GM19397 (cell line): ENCODE measurements around the gene PTPN4.

ENCODE experiments used
- ATAC-seq: cut with Tn5 transposase; IDR thresholded peaks from one replicate; pipeline ENCODE4 v1.9.1; 2021; ENCODE audit warnings: mild to moderate bottlenecking, moderate library complexity; ENCODE audit not compliant: unreplicated experiment

Gene PTPN4

DNA sequence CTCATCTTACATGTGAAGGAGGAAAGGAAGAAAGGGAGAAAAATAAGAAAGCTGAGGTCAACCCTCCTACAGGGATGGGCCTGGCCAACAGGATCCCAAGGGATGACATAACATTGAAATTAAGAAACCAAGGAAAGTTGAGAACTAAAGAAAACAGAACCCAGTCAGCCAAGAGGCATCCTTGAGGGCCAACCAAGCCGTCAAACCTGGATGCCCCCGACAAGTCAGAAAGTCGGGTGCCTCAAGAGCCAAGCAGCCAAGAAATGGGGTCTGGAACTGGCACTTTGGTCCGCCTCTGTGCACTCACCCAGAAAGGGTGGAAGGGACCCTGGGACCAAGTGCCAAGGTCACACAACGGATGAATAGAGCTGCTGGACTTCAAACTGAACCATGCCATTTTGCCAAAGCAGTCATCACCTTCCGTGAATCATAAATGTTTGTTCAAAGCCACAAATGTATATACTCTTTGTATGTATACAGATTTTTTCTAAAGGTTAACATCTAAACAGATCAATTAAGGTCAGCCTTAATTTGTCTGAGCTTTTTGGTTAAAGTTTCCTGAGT lies 27.0 kb upstream of the PTPN4 start:
- no peak for ATAC-seq

- ATAC-seq: no peak
These were observed 25.7 kb upstream of the PTPN4 start for GRCh38 chr2:119734047-119734446.

- ATAC-seq: no peak
These were observed 24.2 kb upstream of the PTPN4 start for GRCh38 chr2:119735565-119735964.

DNA sequence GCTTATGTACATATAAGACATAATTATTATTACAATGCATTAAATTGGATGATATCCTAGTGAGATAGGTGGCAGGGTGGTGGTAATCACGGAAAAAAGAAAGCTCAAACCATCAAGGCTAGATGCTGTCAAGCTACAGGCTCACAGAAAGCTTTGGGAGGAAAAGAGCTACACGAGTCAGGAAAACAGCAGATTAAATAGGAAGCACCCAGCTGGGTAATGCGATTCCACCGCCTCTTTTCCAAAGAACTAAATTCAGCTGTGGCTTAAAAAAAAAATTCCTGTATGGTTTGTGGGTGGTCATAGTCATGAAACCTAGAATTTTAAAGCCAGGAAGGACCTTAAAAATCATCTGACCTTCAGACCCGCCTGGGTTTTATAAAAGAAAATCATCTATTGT lies 23.7 kb upstream of the PTPN4 start:
- ATAC-seq: no peak

- no peak for ATAC-seq
These were observed 20.0 kb upstream of the PTPN4 start for GRCh38 chr2:119739580-119740255.

DNA sequence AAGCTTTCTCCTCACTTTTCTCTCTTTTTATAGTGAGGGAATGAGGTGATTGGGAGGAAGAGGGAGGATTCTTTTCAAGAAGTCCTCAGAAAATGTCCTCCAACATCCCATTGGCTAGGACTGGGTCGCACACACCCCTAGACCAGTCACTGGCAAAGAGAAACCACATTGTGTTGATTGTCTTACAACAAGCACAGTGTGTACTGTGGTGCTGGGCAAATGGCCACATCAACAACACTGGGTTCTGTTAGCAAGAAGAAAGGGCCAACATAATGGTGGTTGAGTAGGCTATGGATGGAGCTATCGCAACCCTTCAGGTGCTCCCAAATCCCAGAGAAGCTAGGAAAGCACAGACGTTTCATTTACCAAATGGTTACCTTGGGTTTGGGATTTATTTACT lies 18.7 kb upstream of the PTPN4 start:
- ATAC-seq: no peak

GRCh38 chr2:119741868-119742267 lies 17.9 kb upstream of the PTPN4 start:
- no peak for ATAC-seq

DNA sequence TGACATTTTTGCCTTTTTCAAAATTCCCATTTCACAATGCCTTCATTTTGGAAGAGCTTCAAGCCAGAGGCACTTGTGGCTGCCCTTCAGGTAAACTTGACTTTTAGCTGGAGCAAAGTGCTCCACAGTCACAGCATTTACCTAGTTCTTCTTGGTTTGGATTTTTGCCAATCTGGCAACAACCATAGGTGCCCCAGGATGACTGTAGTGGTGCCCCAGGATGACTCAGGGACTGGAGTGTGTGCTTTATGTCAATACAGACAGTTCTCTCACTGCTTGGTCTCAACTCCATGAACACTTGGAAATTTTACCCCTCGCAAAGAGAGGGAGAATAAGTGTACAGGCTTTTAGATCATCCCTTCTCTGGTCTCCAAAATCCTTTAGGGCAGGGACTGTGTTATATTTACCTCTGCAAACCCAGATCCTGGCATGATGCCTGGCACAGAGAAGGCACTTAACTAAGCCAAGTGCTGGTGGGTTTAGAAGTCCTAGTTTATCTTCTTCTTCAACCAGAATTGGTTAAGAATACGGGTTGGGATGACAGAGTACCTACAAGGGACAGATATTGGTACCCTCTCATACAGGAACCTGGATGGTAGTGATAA lies 15.3 kb upstream of the PTPN4 start:
- ATAC-seq: no peak

DNA sequence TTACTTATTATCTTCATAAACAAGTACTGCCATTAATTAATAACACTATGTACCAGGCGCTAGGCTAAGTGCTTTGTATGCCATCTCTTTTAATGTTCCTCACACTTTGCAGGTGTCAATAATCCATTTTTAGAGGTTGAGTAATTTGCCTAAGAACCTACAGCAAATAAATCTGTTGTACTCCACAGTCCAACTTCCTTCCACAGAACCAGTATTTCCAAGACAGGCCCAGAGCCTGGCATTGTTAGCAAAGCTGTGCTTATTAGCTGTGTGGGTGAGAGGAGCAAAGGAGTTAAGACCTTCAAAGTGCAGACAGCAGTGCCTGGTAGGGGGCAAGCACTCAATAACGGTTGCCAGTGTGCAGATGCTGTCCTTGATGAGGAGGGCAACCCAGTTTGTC lies 14.2 kb upstream of the PTPN4 start:
- no peak for ATAC-seq

DNA sequence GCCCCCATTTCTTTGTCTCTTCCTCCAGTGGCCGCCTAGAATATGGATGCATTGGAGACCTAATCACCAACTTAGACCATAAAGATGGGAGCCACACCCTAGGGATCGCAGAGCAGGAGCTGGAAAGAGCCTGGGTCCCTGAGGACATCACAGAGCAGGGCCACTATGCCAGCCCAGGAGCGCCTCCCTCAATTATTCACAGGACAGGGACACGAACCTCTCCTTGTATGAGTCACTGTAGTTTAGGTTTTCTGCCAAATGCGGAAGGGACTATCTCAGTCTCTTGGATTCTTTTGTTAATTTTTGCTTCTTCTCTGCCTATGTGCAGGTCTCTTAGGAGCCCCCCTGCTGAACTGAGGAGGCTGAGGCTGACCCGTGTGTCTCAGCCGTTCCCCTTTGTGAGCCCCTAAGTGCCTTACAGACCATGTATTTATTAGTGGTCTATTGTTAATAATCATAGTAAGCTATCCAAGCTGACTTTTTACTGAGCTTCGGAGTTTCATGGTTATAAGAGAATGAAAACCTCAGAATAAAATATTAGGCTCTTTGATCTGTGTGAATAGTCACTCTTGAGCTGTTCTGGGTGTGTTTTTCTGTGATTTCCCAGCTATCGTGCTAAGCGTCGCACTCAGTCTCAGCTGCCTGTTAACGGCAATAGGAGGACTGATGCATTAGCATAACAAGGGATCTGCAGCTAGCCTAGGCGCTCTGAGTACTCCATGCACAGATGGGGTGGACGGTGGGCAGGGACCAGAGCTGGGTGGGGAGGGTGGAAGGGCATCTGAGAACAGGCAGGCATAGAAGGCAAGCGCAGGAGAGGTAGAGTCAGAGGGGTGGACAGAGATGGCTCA lies 12.7 kb upstream of the PTPN4 start:
- no peak for ATAC-seq

- no peak for ATAC-seq
These were observed 11.6 kb upstream of the PTPN4 start for GRCh38 chr2:119748135-119748534.

DNA sequence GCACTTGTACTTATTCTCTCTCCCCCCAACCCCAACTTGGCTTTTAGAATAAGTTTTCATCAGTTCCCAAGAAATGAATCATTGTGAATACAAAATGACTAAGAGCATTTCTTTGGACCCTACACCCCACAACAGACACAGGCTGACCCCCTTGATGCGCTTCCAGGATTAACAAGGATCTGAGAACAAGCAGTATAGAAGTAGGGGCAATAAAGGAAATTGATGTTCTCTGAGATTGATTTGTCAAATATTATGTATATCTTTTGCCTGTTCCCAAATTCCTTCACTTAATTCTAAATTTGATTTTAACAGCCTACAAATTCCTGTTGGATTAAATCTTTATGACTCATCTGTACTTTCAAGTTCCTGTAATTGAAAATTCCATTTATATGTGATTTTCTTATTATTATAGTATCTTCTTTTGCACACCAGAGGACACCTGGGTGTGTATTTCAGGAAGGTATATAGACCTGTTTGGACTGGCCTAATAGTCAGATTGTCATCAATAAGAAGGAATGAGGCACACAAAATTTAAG lies 10.2 kb upstream of the PTPN4 start:
- no peak for ATAC-seq

DNA sequence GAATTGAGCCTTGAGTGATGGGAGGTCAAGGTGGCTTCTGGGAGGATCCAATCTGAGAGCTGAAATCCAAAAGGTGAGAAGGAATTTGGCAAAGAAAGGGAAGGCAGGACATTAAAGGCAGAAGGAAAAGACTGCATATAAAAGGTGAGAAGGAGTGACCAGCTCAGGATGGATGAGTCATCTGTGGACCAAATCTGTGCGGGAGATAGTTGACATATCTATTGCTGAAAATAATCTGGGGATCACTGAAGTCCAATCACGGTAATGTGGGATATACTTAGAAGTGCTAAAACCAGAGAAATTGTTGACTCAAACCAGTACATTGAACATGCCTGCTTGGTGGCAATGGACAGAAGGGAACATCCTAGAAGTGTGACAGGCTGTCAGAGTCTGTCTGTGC lies 8.0 kb upstream of the PTPN4 start:
- no peak for ATAC-seq

- ATAC-seq: peak; percentile 72
These were observed 6.4 kb upstream of the PTPN4 start for GRCh38 chr2:119753041-119753929.

DNA sequence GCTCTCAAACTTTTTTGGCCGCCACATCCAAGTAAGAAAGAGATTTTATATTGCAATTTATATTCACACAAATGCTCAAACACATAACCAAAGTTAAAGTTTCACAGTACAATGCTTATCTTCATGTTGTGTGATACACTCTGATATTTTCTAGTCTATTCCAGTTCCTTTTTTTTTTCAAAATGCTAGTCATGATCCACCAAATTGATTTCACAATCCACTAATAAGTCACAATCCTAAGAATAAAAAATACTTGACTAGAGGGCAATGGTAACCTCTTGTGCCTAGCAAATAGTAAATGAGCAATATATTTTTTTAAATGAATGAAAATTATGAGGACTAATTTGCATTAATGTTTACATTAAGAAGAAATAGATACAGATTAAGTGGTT lies 5.8 kb upstream of the PTPN4 start:
- ATAC-seq: no peak

GRCh38 chr2:119755906-119756305 lies 3.8 kb upstream of the PTPN4 start:
- no peak for ATAC-seq

DNA sequence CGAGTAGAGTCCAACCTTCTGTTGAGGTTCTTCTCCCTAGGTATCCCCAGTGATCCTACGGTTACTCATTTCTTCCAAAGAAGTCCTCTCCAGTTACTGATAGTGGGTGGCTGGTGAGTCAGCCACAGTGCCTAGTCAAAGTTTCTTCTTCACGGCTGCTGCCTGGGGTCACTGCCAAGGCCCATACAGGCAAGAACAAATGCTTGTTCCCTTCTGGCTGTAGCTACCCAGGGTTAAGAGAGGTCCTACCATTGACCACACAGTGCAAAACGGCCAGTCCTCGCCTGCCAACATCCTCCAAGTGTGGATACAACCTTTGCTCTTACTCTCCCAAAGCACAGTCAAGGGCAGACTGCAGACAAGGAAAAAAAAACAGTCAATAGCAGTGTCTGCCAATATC lies 2.9 kb upstream of the PTPN4 start:
- ATAC-seq: no peak

DNA sequence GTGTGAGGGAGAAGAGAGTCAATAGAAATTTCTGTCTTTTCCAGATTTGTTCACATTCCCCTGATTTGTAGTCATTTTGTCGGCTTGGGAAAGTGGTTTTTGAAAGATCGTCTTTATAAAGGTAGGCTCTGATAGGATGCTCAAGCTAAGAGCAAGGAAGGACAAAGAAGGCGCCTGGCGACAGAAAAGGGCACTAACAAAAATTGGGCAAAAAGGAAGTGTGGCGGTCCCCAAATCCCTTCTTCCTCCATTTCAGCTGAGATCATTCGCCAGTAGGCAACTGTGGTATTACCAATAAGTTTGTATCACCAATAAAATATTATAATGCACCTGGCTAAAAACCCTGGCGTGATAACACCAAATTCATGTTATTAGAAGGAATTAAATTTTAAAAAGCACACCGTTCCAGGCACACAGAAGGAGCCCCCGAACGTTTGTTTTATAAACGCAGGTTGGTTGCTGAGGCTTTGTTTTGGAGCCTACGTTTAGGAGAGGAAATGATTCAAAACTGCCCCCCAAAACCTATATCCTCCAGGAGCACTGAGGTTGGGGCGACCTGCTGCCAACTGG lies 756 bp upstream of the PTPN4 start:
- ATAC-seq: no peak

DNA sequence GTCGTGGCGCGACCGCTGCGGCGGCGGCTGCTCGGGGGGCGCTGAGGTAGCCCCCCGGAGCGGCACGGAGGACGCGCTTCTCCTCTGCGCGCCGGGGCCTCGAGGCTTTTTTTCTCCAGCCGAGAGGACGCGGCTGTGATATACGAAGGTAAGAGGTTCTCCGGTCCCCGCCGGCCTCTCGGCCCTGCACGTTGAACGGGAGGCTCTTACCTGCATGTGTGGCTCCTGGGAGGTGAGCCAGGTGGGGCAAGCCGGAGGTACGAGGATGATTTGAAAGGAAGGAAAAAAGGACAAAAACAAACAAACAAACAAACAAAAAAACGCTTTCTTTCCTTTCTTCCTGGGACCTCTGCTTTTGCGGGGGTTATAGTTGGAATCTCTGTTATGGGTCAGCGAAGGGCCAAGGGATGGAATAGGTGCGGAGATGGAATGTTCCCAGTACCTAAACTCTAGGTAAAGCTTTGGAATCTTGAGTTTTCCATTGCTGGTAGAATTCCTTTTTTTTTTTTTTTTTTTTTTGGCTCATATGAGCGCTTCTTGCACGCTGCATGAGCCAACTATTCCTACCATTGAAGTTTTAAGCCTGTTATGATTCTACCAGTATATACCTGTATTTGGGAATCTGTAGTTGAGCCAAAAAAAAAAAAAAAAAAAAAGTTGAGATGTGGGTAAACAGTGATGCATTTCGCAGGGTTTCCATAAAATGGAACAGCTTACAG lies 674 bp downstream of the PTPN4 start:
- ATAC-seq: peak; percentile 14

DNA sequence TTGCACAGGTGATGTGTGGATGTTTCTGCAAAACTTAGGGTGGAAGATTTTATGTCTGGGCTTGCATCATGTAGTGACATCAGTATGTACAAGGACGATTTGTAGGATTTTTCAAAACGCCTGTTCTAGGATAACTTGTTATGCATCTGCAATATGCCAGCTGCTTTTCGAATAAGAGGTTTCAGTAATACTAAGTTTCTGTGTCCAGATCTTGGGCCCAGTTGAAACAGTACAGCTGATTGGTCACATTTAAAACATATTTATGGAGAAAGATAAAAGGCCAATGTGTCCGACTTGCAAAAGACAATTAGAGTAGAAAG lies 1.2 kb downstream of the PTPN4 start:
- no peak for ATAC-seq
